MCF 10A (cell line): Measurements from ENCODE around the gene FBXO46. TPM values are rescaled to one million over a fixed set of nuclear protein-coding genes. Genes with fewer than 3 reads are reported as not detected.
A peak's percentile ranks its signal among the peaks of the same experiment; 100 is the strongest.
"Not testable (repeated sequence)": the region's sequence is repeated elsewhere in the genome, so short reads cannot be mapped to it uniquely, and the experiment has no call there.

Source experiments
- BruUV-seq: library from RNA; stranded (reverse); fragments of 400-500 nt; replicated peaks from 2 replicates; lab custom pipeline; 2021; lab: Mats Ljungman, UMichigan
- CTCF ChIA-PET: fragments of 300-600 bp; sonication (Branson Sonifier 250); formaldehyde crosslinking; extraction: SDS; loops from one replicate; lab custom pipeline; 2021; ENCODE audit warnings: antibody characterized with exemption, inconsistent platforms; lab: Yijun Ruan, JAX
- POLR2A ChIA-PET: fragments of 300-600, 350-650 bp; sonication (Branson Sonifier 250); formaldehyde crosslinking; extraction: SDS; loops from one replicate; lab custom pipeline; 2020; ENCODE audit warnings: antibody characterized with exemption, inconsistent platforms; lab: Yijun Ruan, JAX
- DNase-seq: peaks from one replicate; pipeline ENCODE4 v3.0.0-alpha.2; 2018; ENCODE audit not compliant: unreplicated experiment
- H3K27ac Mint-ChIP-seq: one replicate; pipeline ENCODE4 v1.8.0; 2022; ENCODE audit warnings: mild to moderate bottlenecking, low read depth, mixed read lengths; ENCODE audit not compliant: unreplicated experiment
- H3K27me3 Mint-ChIP-seq: one replicate; pipeline ENCODE4 v1.8.0; 2022; ENCODE audit warnings: mixed read lengths; ENCODE audit not compliant: insufficient read depth, unreplicated experiment
- H3K36me3 Mint-ChIP-seq: one replicate; pipeline ENCODE4 v1.8.0; 2022; ENCODE audit warnings: mild to moderate bottlenecking, moderate library complexity, mixed read lengths; ENCODE audit not compliant: insufficient read depth, unreplicated experiment
- H3K4me1 Mint-ChIP-seq: one replicate; pipeline ENCODE4 v1.8.0; 2022; ENCODE audit warnings: mixed read lengths; ENCODE audit not compliant: insufficient read depth, unreplicated experiment
- H3K4me3 Mint-ChIP-seq: one replicate; pipeline ENCODE4 v1.8.0; 2022; ENCODE audit warnings: mild to moderate bottlenecking, moderate library complexity, mixed read lengths; ENCODE audit not compliant: unreplicated experiment
- H3K9me3 Mint-ChIP-seq: one replicate; pipeline ENCODE4 v1.8.0; 2022; ENCODE audit warnings: mixed read lengths; ENCODE audit not compliant: unreplicated experiment
- CTCF ChIP-seq: fragments of 200-600 bp; IDR thresholded peaks from one replicate; pipeline ENCODE4 v1.8.0; 2022; ENCODE audit warnings: antibody characterized with exemption, mild to moderate bottlenecking; ENCODE audit not compliant: unreplicated experiment
- intact Hi-C: fragments of 100-400 bp; cut with micrococcal nuclease; formaldehyde crosslinking; loops from 2 replicates; pipeline ENCODE4 v1.14.1; 2022
- total RNA-seq: library from RNA; stranded (reverse); gene quantifications from 2 replicates; pipeline ENCODE4 v1.2.3, GENCODE V29; 2022

Gene FBXO46
- total RNA-seq, 1 experiment from 2014 or later: 15.0 TPM

GRCh38 chr19:45739498-45740439 lies 9.1 kb upstream of the FBXO46 start:
- no peaks in the 10 kb centered on the region for H3K4me1 Mint-ChIP-seq
- no TSS peak for BruUV-seq
- H3K27me3 Mint-ChIP-seq: no peaks in the 10 kb centered on the region
- peaks cover 6% of the 10 kb centered on the region for H3K36me3 Mint-ChIP-seq
- H3K4me3 Mint-ChIP-seq: no peak overlapping the region
- TF ChIP-seq CTCF: no peak
- no peak overlapping the region for H3K27ac Mint-ChIP-seq
- intact Hi-C loops: no loop called here
- no peaks in the 10 kb centered on the region for H3K9me3 Mint-ChIP-seq
- POLR2A ChIA-PET: interaction anchor here (0.6 to 1.2 kb wide), 4 partner anchors 9 to 30 kb away, joined by 3 read pairs; partner anchors contain the start of genes FBXO46 and SIX5
- CTCF ChIA-PET: interaction anchor here (0.6 to 0.7 kb wide), 3 partner anchors 9 to 47 kb away, joined by 3 read pairs; partner anchors contain the start of gene QPCTL
- no peak for DNase-seq

- peaks cover 12% of the 10 kb centered on the region for H3K36me3 Mint-ChIP-seq
- no peak for TF ChIP-seq CTCF
- DNase-seq: no peak
- no peak within 1 kb of the TSS for H3K4me3 Mint-ChIP-seq
- H3K27ac Mint-ChIP-seq: no peak within 1 kb of the TSS
- intact Hi-C loops: no loop called here
- no peaks in the 10 kb centered on the region for H3K27me3 Mint-ChIP-seq
- POLR2A ChIA-PET: interaction anchor here (0.8 to 1.4 kb wide), 4 partner anchors 16 to 37 kb away, joined by 3 to 5 read pairs (median 4); no protein-coding TSS in a partner anchor
- H3K9me3 Mint-ChIP-seq: no peaks in the 10 kb centered on the region
- CTCF ChIA-PET: no interaction called here
- no TSS peak for BruUV-seq
- H3K4me1 Mint-ChIP-seq: peaks cover 8% of the 10 kb centered on the region
These were observed 2.6 kb upstream of the FBXO46 start, which contains the start of gene MEIOSIN for GRCh38 chr19:45733160-45733810. TSS of gene MEIOSIN (plus strand) at chr19:45733439. CDS start at chr19:45735377, 1,938 bp downstream.

GRCh38 chr19:45729800-45730290 lies 851 bp downstream of the FBXO46 start:
- CTCF ChIA-PET: interaction anchor here (0.6 to 2.8 kb wide), 8 partner anchors 13 to 1542 kb away, joined by 3 to 12 read pairs (median 5); partner anchors contain the start of genes QPCTL and SIX5
- no peaks in the 10 kb centered on the region for H3K27me3 Mint-ChIP-seq
- intact Hi-C loops: no loop called here
- no TSS peak for BruUV-seq
- peaks cover 13% of the 10 kb centered on the region for H3K4me1 Mint-ChIP-seq
- TF ChIP-seq CTCF: no peak
- no peaks in the 10 kb centered on the region for H3K9me3 Mint-ChIP-seq
- peak overlapping the region; percentile 99 for H3K4me3 Mint-ChIP-seq
- peak; percentile 65 for DNase-seq
- peaks cover 18% of the 10 kb centered on the region for H3K36me3 Mint-ChIP-seq
- peak overlapping the region; percentile 82 for H3K27ac Mint-ChIP-seq
- POLR2A ChIA-PET: interaction anchor here (0.6 to 3.6 kb wide), 15 partner anchors 10 to 265 kb away, joined by 3 to 89 read pairs (median 4); partner anchors contain the start of genes CCDC61, DMPK, QPCTL and SIX5

DNA sequence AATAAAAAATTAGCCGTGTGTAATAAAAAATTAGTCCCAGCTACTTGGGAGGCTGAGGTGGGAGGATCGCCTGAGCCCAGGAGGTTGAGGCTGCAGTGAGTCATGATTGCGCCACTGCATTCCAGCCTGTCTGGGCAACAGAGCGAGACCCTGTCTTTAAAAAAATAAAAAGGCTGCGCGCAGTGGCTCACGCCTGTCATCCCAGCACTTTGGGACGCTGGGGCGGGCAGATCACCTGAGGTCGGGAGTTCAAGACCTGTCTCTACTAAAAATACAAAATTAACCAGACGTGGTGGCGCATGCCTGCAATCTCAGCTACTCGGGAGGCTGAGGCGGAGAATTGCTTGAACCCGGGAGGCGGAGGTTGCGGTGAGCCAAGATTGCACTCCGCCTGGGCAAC lies 2.0 kb downstream of the FBXO46 start:
- H3K4me3 Mint-ChIP-seq, H3K27ac Mint-ChIP-seq, DNase-seq, BruUV-seq, H3K9me3 Mint-ChIP-seq, H3K27me3 Mint-ChIP-seq, intact Hi-C loops: not testable (repeated sequence)
- POLR2A ChIA-PET: interaction anchor here (0.6 to 3.6 kb wide), 3 partner anchors 11 to 143 kb away, joined by 3 to 89 read pairs (median 11); partner anchors contain the start of gene SIX5
- Mint-ChIP-seq H3K4me1 (peaks cover 18% of the 10 kb centered on the region), H3K36me3 (peaks cover 25% of the 10 kb centered on the region)
- CTCF ChIA-PET: interaction anchor here (2.3 kb wide), 1 partner anchor 41 kb away, joined by 12 read pairs; the partner anchor contains the start of gene SIX5

DNA sequence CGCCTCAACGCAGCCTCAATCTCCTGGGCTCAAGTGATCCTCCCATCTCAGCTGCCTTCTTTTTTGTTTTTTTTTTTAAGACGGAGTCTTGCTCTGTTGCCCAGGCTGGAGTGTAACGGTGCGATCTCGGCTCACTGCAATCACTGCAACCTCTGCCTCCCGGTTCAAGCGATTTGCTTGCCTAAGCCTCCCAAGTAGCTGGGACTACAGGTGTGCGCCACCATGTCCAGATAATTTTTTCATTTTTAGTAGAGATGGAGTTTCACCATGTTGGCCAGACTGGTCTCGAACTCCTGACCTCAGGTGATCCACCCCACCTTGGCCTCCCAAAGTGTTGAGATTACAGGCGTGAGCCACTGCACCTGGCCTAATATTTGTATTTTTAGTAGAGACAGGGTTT lies 10.6 kb downstream of the FBXO46 start:
- H3K36me3 Mint-ChIP-seq: peaks cover 37% of the 10 kb centered on the region
- CTCF ChIA-PET: interaction anchor here (1.0 kb wide), 1 partner anchor 21 kb away, joined by 4 read pairs; no protein-coding TSS in a partner anchor
- POLR2A ChIA-PET: interaction anchor here (1.0 to 2.2 kb wide), 4 partner anchors 10 to 52 kb away, joined by 3 to 8 read pairs (median 4); partner anchors contain the start of genes FBXO46, SIX5 and SNRPD2

More for the DNA sequence above, 10.6 kb downstream of the FBXO46 start:
- H3K27me3 Mint-ChIP-seq, BruUV-seq, H3K27ac Mint-ChIP-seq, H3K9me3 Mint-ChIP-seq, intact Hi-C loops, DNase-seq, H3K4me3 Mint-ChIP-seq: not testable (repeated sequence)
- peaks cover 23% of the 10 kb centered on the region for H3K4me1 Mint-ChIP-seq
